Tibial artery (tissue), 4 donors: ENCODE data around the gene YARS1.
A peak's percentile ranks its signal among the peaks of the same experiment; 100 is the strongest.

Source experiments
- DNase-seq, 2 donors: peaks; one replicate each; pipeline ENCODE4 v3.0.0-alpha.2; 2019
- H3K27ac ChIP-seq, 2 donors: fragments of 200-600 bp; sonication (generic) in 1 of 2; 1 replicate in 1 of 2; 2 replicates in 1 of 2; pipeline ENCODE4 v1.5.1; 2018 to 2019; ENCODE audit warnings: mild to moderate bottlenecking in 1 of 2
- H3K27me3 ChIP-seq, 2 donors: fragments of 200-600 bp; sonication (generic) in 1 of 2; one replicate each; pipeline versions ENCODE4 v1.5.1 to v1.6.0; 2016 to 2019
- H3K36me3 ChIP-seq, 3 donors: fragments of 200-600 bp; sonication (generic) in 2 of 3; one replicate each; pipeline ENCODE4 v1.5.1; 2016 to 2019; ENCODE audit warnings: mild to moderate bottlenecking in 2 of 3
- H3K4me1 ChIP-seq, 4 donors: fragments of 200-600 bp; sonication (generic) in 2 of 4; 1 replicate in 3 of 4; 2 replicates in 1 of 4; pipeline ENCODE4 v1.5.1; 2016 to 2019
- H3K4me3 ChIP-seq, 2 donors: fragments of 200-600 bp; sonication (generic) in 1 of 2; 1 replicate in 1 of 2; 2 replicates in 1 of 2; pipeline ENCODE4 v1.5.1; 2018 to 2019; ENCODE audit warnings: mild to moderate bottlenecking in 2 of 2
- H3K9me3 ChIP-seq, 3 donors: fragments of 200-600 bp; sonication (generic) in 1 of 3; one replicate each; pipeline ENCODE4 v1.5.1; 2016 to 2019
- intact Hi-C: fragments of 100-400 bp; cut with DNase I; formaldehyde crosslinking; loops from one replicate; pipeline ENCODE4 v1.15.0; 2023; ENCODE audit warnings: low total_unique reads
- TF ChIP-seq, protein P1 (sequence below), 2 experiments: fragments of 200-600 bp in 1 of 2; fragments of 450-650 bp in 1 of 2; IDR thresholded peaks; one replicate each; pipeline ENCODE4 v1.5.1; 2017 to 2019; ENCODE audit warnings: antibody characterized with exemption in 2 of 2, mild to moderate bottlenecking in 1 of 2, moderate library complexity in 1 of 2

Gene YARS1

DNA sequence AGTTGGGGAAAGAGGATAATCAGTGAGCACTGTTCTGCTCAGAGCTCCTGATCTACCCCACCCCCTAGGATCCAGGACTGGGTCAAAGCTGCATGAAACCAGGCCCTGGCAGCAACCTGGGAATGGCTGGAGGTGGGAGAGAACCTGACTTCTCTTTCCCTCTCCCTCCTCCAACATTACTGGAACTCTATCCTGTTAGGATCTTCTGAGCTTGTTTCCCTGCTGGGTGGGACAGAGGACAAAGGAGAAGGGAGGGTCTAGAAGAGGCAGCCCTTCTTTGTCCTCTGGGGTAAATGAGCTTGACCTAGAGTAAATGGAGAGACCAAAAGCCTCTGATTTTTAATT lies 42.7 kb downstream of the YARS1 start:
- intact Hi-C loops: loop anchor here (10.0 kb wide), 1 partner anchor 260 kb away; no protein-coding TSS in a partner anchor
- peaks cover 0 to 20% (median 3%) of the 10 kb centered on the region in 4 donors for H3K4me1 ChIP-seq
- H3K4me3 ChIP-seq: no peak overlapping the region
- TF ChIP-seq, protein P1, sequence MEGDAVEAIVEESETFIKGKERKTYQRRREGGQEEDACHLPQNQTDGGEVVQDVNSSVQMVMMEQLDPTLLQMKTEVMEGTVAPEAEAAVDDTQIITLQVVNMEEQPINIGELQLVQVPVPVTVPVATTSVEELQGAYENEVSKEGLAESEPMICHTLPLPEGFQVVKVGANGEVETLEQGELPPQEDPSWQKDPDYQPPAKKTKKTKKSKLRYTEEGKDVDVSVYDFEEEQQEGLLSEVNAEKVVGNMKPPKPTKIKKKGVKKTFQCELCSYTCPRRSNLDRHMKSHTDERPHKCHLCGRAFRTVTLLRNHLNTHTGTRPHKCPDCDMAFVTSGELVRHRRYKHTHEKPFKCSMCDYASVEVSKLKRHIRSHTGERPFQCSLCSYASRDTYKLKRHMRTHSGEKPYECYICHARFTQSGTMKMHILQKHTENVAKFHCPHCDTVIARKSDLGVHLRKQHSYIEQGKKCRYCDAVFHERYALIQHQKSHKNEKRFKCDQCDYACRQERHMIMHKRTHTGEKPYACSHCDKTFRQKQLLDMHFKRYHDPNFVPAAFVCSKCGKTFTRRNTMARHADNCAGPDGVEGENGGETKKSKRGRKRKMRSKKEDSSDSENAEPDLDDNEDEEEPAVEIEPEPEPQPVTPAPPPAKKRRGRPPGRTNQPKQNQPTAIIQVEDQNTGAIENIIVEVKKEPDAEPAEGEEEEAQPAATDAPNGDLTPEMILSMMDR (IDR thresholded peaks at IDR 0.05): no peak
- no peaks in the 10 kb centered on the region for H3K27me3 ChIP-seq
- H3K27ac ChIP-seq: no peak overlapping the region
- no peaks in the 10 kb centered on the region for H3K9me3 ChIP-seq
- no peak for DNase-seq
- peaks cover 12 to 77% (median 56%) of the 10 kb centered on the region in 3 donors for H3K36me3 ChIP-seq

DNA sequence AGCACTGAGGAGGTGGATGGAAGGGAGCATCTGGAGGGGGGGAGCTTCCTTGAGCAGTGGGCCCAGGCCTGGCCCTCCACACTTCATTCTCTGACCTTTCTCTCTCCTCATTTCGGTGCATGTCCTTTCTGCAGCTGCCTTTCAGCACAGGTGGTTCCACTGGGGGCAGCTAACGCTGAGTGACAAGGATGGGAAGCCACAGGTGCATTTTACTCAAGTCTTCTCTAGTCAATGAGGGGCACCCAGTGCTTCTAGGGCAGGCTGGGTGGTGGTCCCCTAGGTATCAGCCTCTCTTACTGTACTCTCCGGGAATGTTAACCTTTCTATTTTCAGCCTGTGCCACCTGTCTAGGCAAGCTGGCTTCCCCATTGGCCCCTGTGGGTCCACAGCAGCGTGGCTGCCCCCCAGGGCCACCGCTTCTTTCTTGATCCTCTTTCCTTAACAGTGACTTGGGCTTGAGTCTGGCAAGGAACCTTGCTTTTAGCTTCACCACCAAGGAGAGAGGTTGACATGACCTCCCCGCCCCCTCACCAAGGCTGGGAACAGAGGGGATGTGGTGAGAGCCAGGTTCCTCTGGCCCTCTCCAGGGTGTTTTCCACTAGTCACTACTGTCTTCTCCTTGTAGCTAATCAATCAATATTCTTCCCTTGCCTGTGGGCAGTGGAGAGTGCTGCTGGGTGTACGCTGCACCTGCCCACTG lies 43.2 kb downstream of the YARS1 start:
- intact Hi-C loops: loop anchor here (2.0 to 10.0 kb wide), 2 partner anchors 61 to 259 kb away; no protein-coding TSS in a partner anchor
- Histone ChIP-seq H3K9me3 (no peaks in the 10 kb centered on the region), H3K4me1 (peaks cover 0 to 20% (median 4%) of the 10 kb centered on the region in 4 donors), H3K36me3 (peaks cover 7 to 74% (median 51%) of the 10 kb centered on the region in 3 donors), H3K4me3 (no peak overlapping the region), H3K27ac (no peak overlapping the region), H3K27me3 (no peaks in the 10 kb centered on the region)
- DNase-seq: no peak
- TF ChIP-seq, protein P1 (IDR thresholded peaks at IDR 0.05): no peak

DNA sequence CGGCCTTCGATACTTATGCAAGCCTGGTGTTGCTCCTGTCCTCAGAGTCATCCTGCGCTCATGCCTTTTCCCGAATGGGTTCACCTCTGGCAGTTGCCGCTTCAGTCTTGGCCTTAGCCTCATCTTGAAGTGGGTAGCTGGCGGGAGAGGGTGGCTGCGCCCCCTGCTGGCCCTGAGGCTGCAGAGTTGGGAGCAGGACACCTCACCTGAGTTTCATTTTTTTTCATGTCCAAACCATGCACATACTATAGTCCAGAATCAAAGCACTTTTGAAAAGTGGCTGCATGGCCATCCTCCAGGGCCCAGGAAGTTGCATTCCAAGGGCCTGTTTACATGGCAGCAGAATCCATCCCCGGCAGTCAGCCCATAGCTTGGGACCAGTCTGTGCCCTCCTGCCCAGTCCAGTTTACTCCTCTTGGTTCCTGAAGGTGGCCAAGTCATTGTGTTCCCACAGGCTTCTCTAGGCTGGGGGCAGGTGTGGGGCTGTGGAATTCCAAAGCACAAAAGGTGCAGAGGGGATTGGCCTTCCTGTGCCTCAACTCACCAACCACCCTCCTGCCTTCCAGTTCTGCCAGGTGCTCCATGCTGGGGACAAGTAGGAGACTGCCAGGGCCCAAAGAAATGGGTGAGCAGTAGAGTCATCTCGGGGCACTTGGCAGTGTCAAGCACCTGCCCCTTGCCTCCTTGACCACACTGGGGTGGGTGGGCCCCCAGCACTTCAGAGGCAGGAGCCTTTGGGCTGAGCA lies 44.0 kb downstream of the YARS1 start:
- Histone ChIP-seq H3K27ac (no peak overlapping the region), H3K9me3 (no peaks in the 10 kb centered on the region), H3K4me1 (peaks cover 0 to 20% (median 4%) of the 10 kb centered on the region in 4 donors), H3K27me3 (no peaks in the 10 kb centered on the region), H3K36me3 (peaks cover 6 to 74% (median 47%) of the 10 kb centered on the region in 3 donors), H3K4me3 (no peak overlapping the region)
- intact Hi-C loops: loop anchor here (2.0 to 10.0 kb wide), 2 partner anchors 60 to 258 kb away; no protein-coding TSS in a partner anchor
- TF ChIP-seq, protein P1 (IDR thresholded peaks at IDR 0.05): peak; percentile 91 to 94
- DNase-seq: peak; percentile 84 to 87

DNA sequence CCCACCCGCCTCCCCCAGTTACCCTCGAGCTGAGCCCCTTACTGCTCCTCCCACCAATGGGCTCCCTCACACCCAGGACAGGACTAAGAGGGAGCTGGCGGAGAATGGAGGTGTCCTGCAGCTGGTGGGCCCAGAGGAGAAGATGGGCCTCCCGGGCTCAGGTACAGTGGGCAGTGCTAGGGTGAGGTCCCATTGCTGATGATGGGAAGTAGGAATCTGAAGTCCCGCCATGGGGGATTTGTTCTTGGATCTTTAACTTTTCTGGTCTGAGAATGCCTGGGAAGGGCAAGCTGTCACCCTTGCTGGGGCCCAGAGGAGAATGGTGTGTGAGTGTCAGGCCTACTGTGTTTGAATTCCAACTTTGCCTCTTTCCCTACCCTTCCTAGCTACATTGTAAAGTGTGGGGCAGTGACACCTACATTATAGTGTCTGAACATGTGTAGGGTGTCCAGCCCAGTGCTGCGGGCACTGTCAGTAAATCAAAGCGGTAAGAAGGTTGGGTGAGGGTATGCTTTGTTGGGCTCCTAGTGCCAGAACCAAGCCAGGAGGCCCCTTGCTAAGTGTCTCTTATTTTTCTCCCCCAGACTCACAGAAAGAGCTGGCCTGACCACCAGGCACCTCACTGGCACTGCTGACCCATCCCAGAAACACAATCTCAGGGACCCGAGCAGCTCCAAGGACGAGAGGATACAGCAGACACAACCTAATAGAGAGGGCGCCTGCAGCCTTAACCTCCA lies 44.7 kb downstream of the YARS1 start:
- H3K27ac ChIP-seq: no peak overlapping the region
- no peaks in the 10 kb centered on the region for H3K27me3 ChIP-seq
- TF ChIP-seq, protein P1 (IDR thresholded peaks at IDR 0.05): no peak
- H3K36me3 ChIP-seq: peaks cover 4 to 72% (median 40%) of the 10 kb centered on the region in 3 donors
- H3K4me3 ChIP-seq: no peak overlapping the region
- intact Hi-C loops: loop anchor here (2.0 to 10.0 kb wide), 2 partner anchors 60 to 258 kb away; no protein-coding TSS in a partner anchor
- H3K4me1 ChIP-seq: peaks cover 0 to 24% (median 8%) of the 10 kb centered on the region in 4 donors
- no peaks in the 10 kb centered on the region for H3K9me3 ChIP-seq
- no peak for DNase-seq

DNA sequence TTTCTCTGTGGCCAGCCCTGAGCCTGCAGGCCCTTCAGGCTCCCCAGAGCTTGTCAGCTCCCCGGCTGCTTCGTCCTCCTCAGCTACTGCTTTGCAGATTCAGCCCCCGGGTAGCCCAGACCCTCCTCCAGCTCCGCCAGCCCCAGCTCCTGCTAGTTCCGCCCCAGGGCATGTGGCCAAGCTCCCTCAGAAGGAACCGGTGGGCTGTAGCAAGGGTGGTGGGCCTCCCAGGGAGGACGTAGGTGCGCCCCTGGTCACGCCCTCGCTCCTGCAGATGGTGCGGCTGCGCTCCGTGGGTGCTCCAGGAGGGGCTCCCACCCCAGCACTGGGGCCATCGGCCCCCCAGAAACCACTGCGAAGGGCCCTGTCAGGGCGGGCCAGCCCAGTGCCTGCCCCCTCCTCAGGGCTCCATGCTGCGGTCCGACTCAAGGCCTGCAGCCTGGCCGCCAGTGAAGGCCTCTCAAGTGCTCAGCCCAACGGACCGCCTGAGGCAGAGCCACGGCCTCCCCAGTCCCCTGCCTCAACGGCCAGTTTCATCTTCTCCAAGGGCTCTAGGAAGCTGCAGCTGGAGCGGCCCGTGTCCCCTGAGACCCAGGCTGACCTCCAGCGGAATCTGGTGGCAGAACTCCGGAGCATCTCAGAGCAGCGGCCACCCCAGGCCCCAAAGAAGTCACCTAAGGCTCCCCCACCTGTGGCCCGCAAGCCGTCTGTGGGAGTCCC lies 45.4 kb downstream of the YARS1 start:
- H3K36me3 ChIP-seq: peaks cover 0 to 64% (median 34%) of the 10 kb centered on the region in 3 donors
- no peak overlapping the region for H3K27ac ChIP-seq
- no peaks in the 10 kb centered on the region for H3K9me3 ChIP-seq
- peaks cover 0 to 30% (median 8%) of the 10 kb centered on the region in 4 donors for H3K4me1 ChIP-seq
- TF ChIP-seq, protein P1 (IDR thresholded peaks at IDR 0.05): no peak
- no peak for DNase-seq
- no peak overlapping the region for H3K4me3 ChIP-seq
- intact Hi-C loops: loop anchor here (2.0 to 10.0 kb wide), 2 partner anchors 59 to 257 kb away; no protein-coding TSS in a partner anchor
- H3K27me3 ChIP-seq: no peaks in the 10 kb centered on the region
